ENCODE results near the gene BEGAIN.

The BEGAIN gene

GRCh38 chr14:100617410-100618317 is 30.4 kb upstream of the BEGAIN start:
- H3K27ac ChIP-seq: no peak overlapping the region
- DNase-seq (ENCODE audit: low spot score): no peak
- POLR2A ChIA-PET (ENCODE audit: low non-redundant PET): no interaction called here
- CTCF ChIA-PET: interaction anchor here (0.6 to 0.8 kb wide), 3 partner anchors 59 to 437 kb away, joined by 3 to 5 read pairs (median 3); no protein-coding TSS in a partner anchor
- TF ChIP-seq CTCF (conservative IDR thresholded peaks at IDR 0.05; ENCODE audit: low read depth): no peak

- H3K27ac ChIP-seq: no peak overlapping the region
- DNase-seq (ENCODE audit: low spot score): no peak
- no peak for TF ChIP-seq CTCF (conservative IDR thresholded peaks at IDR 0.05; ENCODE audit: low read depth)
- ChIA-PET CTCF (no interaction called here), POLR2A (ENCODE audit: low non-redundant PET) (no interaction called here)
Observed at GRCh38 chr14:100616854-100617409, 29.7 kb upstream of the BEGAIN start.

GRCh38 chr14:100615736-100616695 is 28.8 kb upstream of the BEGAIN start:
- no peak for DNase-seq (ENCODE audit: low spot score)
- ChIA-PET POLR2A (ENCODE audit: low non-redundant PET) (no interaction called here), CTCF (no interaction called here)
- H3K27ac ChIP-seq: no peak overlapping the region
- no peak for TF ChIP-seq CTCF (conservative IDR thresholded peaks at IDR 0.05; ENCODE audit: low read depth)

DNA sequence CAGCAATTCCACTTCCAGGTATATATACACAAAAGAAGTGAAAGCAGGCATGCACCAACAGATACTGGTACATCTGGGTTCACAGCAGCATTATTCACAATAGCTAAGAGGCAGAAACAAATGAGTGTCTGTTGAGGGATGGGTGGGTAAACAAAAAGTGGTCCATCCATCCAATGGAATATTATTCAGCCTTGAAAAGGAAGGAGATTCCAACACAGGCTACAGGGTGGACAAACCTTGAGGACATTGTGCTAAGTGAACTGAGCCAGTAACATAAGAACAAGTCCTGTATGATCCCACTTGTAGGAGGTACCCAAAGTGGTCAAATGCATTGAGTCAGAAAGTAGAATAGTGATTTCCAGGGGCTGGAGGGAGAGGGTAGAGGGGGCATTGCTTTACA is 27.6 kb upstream of the BEGAIN start:
- DNase-seq (ENCODE audit: low spot score): no peak
- TF ChIP-seq CTCF (conservative IDR thresholded peaks at IDR 0.05; ENCODE audit: low read depth): no peak
- ChIA-PET CTCF (interaction anchor here (1.0 kb wide), 1 partner anchor 31 kb away, joined by 4 read pairs; no protein-coding TSS in a partner anchor), POLR2A (ENCODE audit: low non-redundant PET) (no interaction called here)
- H3K27ac ChIP-seq: no peak overlapping the region

DNA sequence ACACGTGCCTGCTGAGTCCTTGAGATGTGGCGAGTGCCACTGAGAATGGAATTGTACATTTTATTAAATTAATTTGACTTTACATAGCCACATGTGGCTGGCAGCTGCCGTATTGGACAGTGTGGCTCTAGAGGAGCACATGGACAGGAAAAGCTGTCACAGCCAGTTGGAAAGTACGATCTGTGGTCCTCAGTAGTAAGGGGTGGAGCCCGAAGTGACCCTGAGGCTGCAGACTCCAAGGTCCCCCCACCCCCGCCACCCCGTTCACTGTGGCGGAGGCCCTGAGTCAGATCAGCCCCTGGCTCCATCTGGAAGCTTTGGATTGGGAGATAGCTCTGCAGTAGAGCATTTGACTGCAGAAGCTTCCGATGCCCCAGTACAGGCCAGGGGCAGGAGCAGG is 25.8 kb upstream of the BEGAIN start:
- ChIA-PET CTCF (interaction anchor here (0.6 to 0.7 kb wide), 2 partner anchors 80 to 1600 kb away, joined by 4 read pairs; no protein-coding TSS in a partner anchor), POLR2A (ENCODE audit: low non-redundant PET) (interaction anchor here (0.5 kb wide), 1 partner anchor 1432 kb away, joined by 4 read pairs; no protein-coding TSS in a partner anchor)
- DNase-seq (ENCODE audit: low spot score): no peak
- TF ChIP-seq CTCF (conservative IDR thresholded peaks at IDR 0.05; ENCODE audit: low read depth): no peak
- no peak overlapping the region for H3K27ac ChIP-seq
